AG09309 (cell line): ENCODE measurements around the gene FASN.

Source experiments
- DNase-seq: peaks from one replicate; pipeline ENCODE4 v3.0.0-alpha.2; 2010; ENCODE audit warnings: low read depth
- H3K4me3 ChIP-seq: 2 replicates; pipeline ENCODE4 v1.5.1; 2011; ENCODE audit warnings: mild to moderate bottlenecking, low read depth, low read length, moderate library complexity; ENCODE audit not compliant: control insufficient read depth
- TF ChIP-seq, protein P1 (sequence below): IDR thresholded peaks from 2 replicates; pipeline ENCODE4 v1.5.1; 2011; ENCODE audit warnings: mild to moderate bottlenecking, low read depth, low read length, inconsistent platforms; ENCODE audit not compliant: insufficient read depth, control insufficient read depth; ENCODE audit errors: missing control alignments

The FASN gene

DNA sequence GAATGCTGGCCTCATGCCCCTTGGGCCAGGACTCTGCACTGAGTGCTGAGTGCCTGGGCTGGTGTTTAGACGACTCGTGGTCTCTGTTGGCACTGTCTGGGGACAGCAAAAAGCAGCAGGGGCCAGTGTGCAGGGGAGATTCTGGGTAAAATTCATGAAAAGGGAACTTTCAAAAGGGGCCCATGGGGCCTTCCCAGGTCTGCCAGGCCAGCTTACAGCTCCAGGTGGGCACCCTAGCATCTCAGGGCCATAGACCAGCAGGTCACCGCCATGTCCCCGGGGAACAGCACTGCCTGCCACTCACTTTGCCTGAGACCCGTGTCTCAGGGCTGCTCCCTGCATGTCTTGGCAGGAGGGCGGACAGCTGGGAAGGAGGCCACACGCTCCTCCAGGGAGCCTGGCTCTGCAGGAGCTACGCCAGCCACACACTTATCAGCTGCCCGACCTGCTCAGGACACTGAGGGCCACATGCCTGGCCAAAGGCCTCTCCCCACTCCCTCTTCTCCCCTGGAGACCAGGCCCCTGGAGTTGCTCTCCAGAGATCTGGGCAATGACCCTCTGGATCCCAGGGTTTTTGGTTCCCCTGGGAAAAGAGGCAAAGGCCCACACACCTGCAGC, 8.8 kb upstream of the FASN start:
- H3K4me3 ChIP-seq: no peak overlapping the region
- TF ChIP-seq, protein P1, sequence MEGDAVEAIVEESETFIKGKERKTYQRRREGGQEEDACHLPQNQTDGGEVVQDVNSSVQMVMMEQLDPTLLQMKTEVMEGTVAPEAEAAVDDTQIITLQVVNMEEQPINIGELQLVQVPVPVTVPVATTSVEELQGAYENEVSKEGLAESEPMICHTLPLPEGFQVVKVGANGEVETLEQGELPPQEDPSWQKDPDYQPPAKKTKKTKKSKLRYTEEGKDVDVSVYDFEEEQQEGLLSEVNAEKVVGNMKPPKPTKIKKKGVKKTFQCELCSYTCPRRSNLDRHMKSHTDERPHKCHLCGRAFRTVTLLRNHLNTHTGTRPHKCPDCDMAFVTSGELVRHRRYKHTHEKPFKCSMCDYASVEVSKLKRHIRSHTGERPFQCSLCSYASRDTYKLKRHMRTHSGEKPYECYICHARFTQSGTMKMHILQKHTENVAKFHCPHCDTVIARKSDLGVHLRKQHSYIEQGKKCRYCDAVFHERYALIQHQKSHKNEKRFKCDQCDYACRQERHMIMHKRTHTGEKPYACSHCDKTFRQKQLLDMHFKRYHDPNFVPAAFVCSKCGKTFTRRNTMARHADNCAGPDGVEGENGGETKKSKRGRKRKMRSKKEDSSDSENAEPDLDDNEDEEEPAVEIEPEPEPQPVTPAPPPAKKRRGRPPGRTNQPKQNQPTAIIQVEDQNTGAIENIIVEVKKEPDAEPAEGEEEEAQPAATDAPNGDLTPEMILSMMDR: no peak

DNA sequence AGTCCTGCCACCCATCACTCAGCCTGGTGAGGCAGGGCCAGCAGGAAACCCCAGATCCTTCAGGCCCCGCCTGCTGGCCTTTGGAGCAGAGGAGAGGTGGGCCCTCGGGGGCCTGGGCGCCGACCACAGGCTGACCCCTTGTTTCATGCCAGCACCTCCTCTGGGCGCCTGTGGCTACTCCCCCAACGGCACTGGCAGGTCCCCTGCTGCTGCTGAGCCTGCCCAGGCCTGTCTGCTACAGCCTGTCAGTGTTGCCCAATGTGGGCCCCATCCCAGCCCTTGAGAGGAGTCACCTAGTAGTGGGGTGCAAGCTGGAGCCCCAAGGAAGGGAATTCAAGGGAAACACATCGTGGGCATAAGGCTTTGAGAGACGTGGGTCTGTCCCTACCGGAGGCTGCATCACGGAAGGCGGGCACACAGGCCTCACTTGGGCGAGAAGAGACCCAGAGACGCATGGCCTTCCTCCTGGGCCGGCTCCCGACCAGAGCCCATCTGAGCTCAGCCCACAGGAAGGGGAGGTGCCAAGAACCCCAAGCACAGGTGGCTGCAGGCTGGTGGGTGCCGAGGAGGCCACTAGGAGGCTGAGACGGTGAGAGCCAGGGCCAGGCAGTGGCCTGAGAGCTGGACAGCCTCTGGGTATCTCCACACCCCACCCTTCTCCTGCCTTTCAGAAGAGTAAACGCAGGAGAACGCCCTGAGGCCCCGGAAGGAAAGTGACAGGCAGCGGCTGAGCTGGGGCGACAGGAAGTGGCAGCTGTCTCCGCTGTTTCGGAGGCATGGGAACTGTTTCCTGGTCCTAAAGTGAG, 8.0 kb upstream of the FASN start:
- DNase-seq: no peak
- no peak overlapping the region for H3K4me3 ChIP-seq
- TF ChIP-seq, protein P1: peak; percentile 15

More for the DNA sequence above, 8.8 kb upstream of the FASN start:
- DNase-seq: no peak

DNA sequence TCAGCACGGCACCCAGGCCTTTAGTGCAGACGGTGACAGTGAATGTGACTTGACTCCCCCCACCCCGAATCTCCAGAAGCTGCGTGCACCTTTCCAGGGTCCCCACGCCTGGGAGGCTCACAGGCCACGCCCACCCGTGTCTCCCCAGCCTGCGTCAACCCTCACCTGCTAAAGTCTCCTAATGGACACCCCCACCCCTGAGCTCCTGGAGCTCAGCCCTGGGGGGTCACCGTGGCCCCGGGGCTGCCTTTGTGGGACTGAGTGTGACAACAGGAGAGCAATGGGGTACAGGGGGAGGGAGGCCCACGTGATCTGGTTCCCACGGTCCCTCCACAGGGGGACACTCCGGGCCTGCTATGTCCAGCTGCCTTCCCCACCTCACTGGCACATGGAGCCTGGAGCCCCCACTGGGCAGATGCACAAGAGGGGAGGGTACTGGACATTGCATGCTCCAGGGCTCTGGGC, 7.4 kb upstream of the FASN start:
- TF ChIP-seq, protein P1: no peak
- DNase-seq: no peak
- H3K4me3 ChIP-seq: no peak overlapping the region

DNA sequence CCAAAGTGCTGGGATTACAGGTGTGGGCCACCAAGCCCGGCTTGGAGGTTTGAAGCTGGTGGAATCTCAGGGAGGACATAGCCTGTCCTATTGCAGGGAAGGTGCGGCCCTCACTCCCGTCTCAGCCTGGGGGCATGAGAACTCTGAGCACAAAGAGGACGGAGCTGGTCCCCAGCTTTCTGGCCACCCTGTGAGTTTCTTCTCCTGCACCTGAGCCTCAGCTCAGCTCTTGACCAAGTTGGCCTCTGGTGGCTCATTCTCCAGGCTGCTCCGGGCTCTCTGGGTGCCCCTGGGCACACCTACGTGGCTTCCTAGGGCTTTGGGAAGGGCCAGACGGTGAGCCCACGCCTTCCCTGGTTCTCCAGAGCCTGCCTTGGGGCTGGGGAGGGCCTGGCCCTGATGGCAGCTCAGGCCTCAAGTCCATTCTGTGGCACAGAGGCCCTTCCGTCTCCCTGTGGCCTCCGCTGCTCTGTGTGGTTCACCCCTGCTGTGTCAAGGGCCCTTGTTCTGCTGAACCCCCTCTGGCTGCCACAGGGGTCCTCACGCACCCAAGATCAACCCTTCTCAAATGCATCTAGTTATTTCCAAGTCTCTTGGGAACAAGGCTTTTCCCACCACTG, 6.9 kb upstream of the FASN start:
- DNase-seq: no peak
- no peak overlapping the region for H3K4me3 ChIP-seq
- TF ChIP-seq, protein P1: no peak

DNA sequence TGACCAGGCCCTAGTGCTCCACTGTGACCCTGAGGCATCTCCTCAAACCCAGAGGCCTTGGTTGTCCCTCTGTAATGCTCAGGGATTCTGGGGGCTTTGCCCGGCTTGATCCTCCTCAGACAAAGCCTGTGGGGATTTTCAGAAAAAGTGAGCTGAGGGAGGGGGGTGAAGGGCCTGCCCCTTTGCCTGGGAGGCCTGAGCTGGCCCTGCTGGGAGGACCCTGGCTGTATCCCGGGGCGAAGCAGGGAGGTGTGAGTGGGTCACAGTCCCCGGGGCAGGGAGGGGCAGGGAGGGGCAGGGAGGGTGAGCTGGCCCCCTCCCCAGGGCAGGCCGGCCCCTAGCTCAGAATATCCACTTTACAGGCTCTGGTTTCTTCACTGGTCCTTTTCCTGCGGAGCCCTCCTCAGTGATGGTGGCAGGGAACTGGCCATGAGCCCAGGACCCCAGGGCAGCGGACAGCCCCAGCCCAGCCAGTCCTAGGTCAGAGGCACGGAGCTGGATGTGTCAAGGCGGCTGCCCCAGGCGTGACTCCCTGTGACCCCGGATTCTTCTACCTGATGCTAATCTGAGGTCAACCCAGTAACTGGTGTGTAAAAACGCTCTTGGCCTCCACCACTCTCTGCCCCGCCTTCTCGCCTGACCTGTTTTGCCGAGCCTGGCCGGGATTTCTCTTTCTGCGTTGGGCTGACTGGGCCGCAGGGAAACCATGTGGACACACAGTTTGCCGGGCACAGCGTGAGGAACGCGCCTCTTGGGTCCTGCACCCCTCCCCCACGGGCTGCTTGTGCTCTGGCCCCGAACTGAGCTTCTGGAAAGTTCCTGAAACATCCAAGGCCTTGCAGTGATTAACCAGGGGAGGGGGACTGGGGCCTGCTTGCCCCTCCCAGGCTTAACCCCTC, 5.8 kb upstream of the FASN start:
- TF ChIP-seq, protein P1: no peak
- no peak for DNase-seq
- H3K4me3 ChIP-seq: no peak overlapping the region

DNA sequence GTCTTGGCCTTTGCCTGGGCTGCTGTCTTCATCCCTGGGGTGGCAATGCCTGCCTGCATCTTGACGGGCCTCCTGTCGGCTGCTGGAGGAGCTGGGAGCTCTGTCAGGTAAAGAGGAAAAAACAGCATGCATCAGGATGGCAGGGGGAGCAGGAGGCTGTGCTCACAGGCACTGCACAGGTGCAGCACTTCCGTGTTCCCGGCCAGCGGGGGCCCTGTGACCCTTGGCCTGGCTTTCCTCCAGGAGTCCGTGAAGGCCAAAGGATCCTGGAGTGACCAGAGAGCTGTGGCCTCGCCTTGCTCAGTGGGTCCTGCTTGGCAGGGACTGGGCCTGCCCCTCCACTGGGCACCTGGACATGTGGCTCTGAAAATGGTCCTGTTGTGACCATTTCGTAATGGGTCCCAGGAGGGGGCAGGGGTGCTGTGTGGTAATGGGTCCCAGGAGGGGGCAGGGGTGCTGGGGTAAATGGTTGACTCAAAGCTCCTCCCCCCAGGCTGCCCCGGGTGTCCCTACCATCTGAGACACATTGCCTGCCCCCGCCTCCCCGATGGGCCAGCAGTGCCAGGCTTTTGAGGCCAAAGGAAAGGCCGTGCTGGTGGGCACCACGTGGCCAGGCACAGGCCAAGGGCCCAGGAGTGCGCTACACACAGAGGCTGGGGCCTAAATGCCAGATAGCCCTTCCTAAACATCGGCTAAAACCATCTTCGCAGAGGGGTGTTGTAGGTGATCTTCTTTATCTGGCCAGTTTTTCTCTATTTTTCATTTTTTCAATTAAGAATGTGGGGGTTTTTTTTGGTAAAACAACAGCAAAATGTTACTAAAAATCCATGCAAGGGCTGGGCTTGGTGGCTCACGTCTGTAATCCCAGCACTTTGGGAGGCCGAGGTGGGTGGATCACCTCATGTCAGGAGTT, 4.0 kb upstream of the FASN start:
- H3K4me3 ChIP-seq: no peak overlapping the region
- TF ChIP-seq, protein P1: no peak
- no peak for DNase-seq
